ENCODE measurements around the gene LRRC4C. TPM values are rescaled to one million over a fixed set of nuclear protein-coding genes. Genes with fewer than 3 reads are reported as not detected.
A peak's percentile ranks its signal among the peaks of the same experiment; 100 is the strongest.

LRRC4C gene
- total and polyA plus RNA-seq, 2 experiments from 2014 or later: 0.35 to 1.1 TPM

GRCh38 chr11:41118521-41118920 lies 340.9 kb downstream of the LRRC4C start (continued):
- TF ChIP-seq, protein P1, sequence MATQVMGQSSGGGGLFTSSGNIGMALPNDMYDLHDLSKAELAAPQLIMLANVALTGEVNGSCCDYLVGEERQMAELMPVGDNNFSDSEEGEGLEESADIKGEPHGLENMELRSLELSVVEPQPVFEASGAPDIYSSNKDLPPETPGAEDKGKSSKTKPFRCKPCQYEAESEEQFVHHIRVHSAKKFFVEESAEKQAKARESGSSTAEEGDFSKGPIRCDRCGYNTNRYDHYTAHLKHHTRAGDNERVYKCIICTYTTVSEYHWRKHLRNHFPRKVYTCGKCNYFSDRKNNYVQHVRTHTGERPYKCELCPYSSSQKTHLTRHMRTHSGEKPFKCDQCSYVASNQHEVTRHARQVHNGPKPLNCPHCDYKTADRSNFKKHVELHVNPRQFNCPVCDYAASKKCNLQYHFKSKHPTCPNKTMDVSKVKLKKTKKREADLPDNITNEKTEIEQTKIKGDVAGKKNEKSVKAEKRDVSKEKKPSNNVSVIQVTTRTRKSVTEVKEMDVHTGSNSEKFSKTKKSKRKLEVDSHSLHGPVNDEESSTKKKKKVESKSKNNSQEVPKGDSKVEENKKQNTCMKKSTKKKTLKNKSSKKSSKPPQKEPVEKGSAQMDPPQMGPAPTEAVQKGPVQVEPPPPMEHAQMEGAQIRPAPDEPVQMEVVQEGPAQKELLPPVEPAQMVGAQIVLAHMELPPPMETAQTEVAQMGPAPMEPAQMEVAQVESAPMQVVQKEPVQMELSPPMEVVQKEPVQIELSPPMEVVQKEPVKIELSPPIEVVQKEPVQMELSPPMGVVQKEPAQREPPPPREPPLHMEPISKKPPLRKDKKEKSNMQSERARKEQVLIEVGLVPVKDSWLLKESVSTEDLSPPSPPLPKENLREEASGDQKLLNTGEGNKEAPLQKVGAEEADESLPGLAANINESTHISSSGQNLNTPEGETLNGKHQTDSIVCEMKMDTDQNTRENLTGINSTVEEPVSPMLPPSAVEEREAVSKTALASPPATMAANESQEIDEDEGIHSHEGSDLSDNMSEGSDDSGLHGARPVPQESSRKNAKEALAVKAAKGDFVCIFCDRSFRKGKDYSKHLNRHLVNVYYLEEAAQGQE (IDR thresholded peaks at IDR 0.05; ENCODE audit: unreplicated experiment): no peak
- TF ChIP-seq ZNF331 (CRISPR knock-in tag; IDR thresholded peaks at IDR 0.05; ENCODE audit: low read depth) (no peak), CREB1 (CRISPR knock-in tag; IDR thresholded peaks at IDR 0.05; ENCODE audit: low read depth) (no peak), EZH2phosphoT487 (IDR thresholded peaks at IDR 0.05; ENCODE audit: unreplicated experiment) (no peak)
- TF ChIP-seq, protein P2, sequence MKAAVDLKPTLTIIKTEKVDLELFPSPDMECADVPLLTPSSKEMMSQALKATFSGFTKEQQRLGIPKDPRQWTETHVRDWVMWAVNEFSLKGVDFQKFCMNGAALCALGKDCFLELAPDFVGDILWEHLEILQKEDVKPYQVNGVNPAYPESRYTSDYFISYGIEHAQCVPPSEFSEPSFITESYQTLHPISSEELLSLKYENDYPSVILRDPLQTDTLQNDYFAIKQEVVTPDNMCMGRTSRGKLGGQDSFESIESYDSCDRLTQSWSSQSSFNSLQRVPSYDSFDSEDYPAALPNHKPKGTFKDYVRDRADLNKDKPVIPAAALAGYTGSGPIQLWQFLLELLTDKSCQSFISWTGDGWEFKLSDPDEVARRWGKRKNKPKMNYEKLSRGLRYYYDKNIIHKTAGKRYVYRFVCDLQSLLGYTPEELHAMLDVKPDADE (IDR thresholded peaks at IDR 0.05): no peak
- TF ChIP-seq, protein P3, sequence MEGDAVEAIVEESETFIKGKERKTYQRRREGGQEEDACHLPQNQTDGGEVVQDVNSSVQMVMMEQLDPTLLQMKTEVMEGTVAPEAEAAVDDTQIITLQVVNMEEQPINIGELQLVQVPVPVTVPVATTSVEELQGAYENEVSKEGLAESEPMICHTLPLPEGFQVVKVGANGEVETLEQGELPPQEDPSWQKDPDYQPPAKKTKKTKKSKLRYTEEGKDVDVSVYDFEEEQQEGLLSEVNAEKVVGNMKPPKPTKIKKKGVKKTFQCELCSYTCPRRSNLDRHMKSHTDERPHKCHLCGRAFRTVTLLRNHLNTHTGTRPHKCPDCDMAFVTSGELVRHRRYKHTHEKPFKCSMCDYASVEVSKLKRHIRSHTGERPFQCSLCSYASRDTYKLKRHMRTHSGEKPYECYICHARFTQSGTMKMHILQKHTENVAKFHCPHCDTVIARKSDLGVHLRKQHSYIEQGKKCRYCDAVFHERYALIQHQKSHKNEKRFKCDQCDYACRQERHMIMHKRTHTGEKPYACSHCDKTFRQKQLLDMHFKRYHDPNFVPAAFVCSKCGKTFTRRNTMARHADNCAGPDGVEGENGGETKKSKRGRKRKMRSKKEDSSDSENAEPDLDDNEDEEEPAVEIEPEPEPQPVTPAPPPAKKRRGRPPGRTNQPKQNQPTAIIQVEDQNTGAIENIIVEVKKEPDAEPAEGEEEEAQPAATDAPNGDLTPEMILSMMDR (conservative IDR thresholded peaks at IDR 0.05; ENCODE audit: low read depth in 2 of 2): no peak

GRCh38 chr11:41116970-41117369 lies 342.5 kb downstream of the LRRC4C start:
- H3K36me3 ChIP-seq (ENCODE audit: insufficient read depth): no peaks in the 10 kb centered on the region
- Mint-ChIP-seq H3K36me3 (ENCODE audit: low read depth) (no peaks in the 10 kb centered on the region), H3K4me1 (peaks cover 64% of the 10 kb centered on the region), H3K27ac (peak overlapping the region; percentile 37; the same call in 1 of the 2 replicates), H3K9me3 (no peaks in the 10 kb centered on the region), H3K27me3 (ENCODE audit: insufficient read depth, low read depth, poor library complexity) (no peaks in the 10 kb centered on the region), H3K4me3 (peak overlapping the region; percentile 42; the same call in 2 of the 3 replicates)
- peak overlapping the region; percentile 14; the same call in 1 of the 2 replicates for H3K4me3 ChIP-seq
- H3K4me1 ChIP-seq (ENCODE audit: insufficient read depth): peaks cover 60% of the 10 kb centered on the region
- ATAC-seq (peak; percentile 95), DNase-seq (ENCODE audit: low spot score) (peak; percentile 71)
- no peak overlapping the region for H3K27ac ChIP-seq (ENCODE audit: low read depth)
- no peaks in the 10 kb centered on the region for H3K79me2 ChIP-seq (replicated peaks; ENCODE audit: insufficient read depth)
- H4K20me1 ChIP-seq (replicated peaks; ENCODE audit: insufficient read depth): no peaks in the 10 kb centered on the region
- H3K9me2 ChIP-seq (ENCODE audit: insufficient read depth): peaks cover 9% of the 10 kb centered on the region; the same call in 1 of the 2 replicates
- no peak overlapping the region for H2AFZ ChIP-seq
- no peaks in the 10 kb centered on the region for H3F3A ChIP-seq (replicated peaks; ENCODE audit: low read depth)
- no peaks in the 10 kb centered on the region for H3K27me3 ChIP-seq (ENCODE audit: insufficient read depth)
- TF ChIP-seq, protein P3 (conservative IDR thresholded peaks at IDR 0.05; ENCODE audit: low read depth in 2 of 2): no peak
- TF ChIP-seq ZNF462 (CRISPR knock-in tag; IDR thresholded peaks at IDR 0.05): peak; percentile 85
- H3K4me2 ChIP-seq: peak overlapping the region; percentile 53

Measured in GM23338 (cell line).